GM12801 (cell line): ENCODE results near the gene CAPSL.

Experiments used
- TF ChIP-seq, protein P1 (sequence below): IDR thresholded peaks from one replicate; pipeline ENCODE4 v1.5.1; 2011; ENCODE audit warnings: control low read depth; ENCODE audit not compliant: insufficient read length; ENCODE audit errors: extremely low read depth

CAPSL gene

GRCh38 chr5:35924122-35924949, 14.1 kb downstream of the CAPSL start:
- TF ChIP-seq, protein P1, sequence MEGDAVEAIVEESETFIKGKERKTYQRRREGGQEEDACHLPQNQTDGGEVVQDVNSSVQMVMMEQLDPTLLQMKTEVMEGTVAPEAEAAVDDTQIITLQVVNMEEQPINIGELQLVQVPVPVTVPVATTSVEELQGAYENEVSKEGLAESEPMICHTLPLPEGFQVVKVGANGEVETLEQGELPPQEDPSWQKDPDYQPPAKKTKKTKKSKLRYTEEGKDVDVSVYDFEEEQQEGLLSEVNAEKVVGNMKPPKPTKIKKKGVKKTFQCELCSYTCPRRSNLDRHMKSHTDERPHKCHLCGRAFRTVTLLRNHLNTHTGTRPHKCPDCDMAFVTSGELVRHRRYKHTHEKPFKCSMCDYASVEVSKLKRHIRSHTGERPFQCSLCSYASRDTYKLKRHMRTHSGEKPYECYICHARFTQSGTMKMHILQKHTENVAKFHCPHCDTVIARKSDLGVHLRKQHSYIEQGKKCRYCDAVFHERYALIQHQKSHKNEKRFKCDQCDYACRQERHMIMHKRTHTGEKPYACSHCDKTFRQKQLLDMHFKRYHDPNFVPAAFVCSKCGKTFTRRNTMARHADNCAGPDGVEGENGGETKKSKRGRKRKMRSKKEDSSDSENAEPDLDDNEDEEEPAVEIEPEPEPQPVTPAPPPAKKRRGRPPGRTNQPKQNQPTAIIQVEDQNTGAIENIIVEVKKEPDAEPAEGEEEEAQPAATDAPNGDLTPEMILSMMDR = no peak

DNA sequence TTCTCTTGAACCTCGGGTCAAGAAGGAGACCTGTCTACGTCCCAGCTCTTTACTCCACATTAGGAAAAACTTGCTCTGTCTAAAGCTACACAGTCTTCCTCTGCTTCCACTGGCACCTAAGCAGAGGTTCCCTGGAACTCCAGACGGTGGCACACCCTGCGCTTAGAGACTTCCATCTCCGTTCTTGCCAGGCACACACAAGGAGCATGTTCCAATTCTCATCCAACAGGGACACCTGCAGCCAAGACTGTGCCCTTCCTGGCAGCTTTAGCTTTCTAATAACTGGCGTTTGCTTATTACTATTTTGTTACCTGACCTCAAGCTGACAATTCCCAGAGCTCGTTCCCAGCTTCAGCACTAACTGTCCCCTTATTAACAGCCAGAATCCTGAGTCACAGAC, 16.0 kb downstream of the CAPSL start:
- TF ChIP-seq, protein P1 = no peak

GRCh38 chr5:35921930-35922329, 16.5 kb downstream of the CAPSL start:
- TF ChIP-seq, protein P1 = no peak

- TF ChIP-seq, protein P1 = no peak
Measured at GRCh38 chr5:35920890-35921289, 17.5 kb downstream of the CAPSL start.

- TF ChIP-seq, protein P1 = no peak
Measured at GRCh38 chr5:35919191-35919590, 19.2 kb downstream of the CAPSL start.

DNA sequence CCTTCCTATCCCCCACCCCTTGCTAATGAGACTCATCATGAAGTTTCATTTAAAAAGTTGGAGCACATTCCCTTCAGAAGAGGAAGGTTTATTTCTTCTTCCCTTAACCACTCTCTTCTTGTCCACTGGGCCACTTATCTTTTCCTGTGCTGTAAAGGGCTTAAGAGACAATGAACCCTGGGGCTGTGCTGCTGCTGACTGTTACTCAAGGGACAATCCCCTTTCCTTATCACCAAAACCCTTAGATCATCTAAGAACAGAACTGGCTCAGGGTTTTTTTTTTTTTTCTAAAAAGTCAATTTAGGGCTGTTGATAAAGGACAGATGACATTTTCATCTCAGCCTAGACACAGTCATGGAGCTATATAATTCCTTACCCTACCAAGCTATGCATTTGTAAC, 29.6 kb downstream of the CAPSL start:
- TF ChIP-seq, protein P1 = no peak

- TF ChIP-seq, protein P1 = no peak
Measured at GRCh38 chr5:35908228-35908627, 30.2 kb downstream of the CAPSL start.
